ENCODE results near the gene XKR8. TPM values are rescaled to one million over a fixed set of nuclear protein-coding genes. Genes with fewer than 3 reads are reported as not detected.

Gene XKR8
- total and polyA plus RNA-seq, 10 of the 15 experiments (the other 5 are each of a cell fraction or from before 2014, with no cell fraction given): 0.80 to 3.7 (median 2.6) TPM

DNA sequence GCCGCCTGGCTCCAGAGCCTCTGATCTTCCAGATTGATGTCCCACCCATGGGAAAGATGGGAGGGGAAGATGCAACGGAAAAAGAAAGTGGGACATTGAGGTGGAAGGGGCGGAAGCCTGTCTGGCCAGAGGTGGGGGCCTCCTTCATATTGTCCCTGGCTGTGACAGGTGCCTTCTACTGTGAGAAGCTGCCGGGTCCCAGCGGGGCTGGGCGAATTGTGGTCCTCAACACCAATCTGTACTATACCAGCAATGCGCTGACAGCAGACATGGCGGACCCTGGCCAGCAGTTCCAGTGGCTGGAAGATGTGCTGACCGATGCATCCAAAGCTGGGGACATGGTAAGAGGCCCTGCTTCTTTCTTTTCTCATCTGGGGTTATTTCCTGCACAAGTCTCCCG lies 5.6 kb upstream of the XKR8 start (continued):
- TF ChIP-seq YY1 (IDR thresholded peaks at IDR 0.05; ENCODE audit: low read depth, low read length): no peak
- TF ChIP-seq PAX8 (IDR thresholded peaks at IDR 0.05): no peak
- TF ChIP-seq, protein P1, sequence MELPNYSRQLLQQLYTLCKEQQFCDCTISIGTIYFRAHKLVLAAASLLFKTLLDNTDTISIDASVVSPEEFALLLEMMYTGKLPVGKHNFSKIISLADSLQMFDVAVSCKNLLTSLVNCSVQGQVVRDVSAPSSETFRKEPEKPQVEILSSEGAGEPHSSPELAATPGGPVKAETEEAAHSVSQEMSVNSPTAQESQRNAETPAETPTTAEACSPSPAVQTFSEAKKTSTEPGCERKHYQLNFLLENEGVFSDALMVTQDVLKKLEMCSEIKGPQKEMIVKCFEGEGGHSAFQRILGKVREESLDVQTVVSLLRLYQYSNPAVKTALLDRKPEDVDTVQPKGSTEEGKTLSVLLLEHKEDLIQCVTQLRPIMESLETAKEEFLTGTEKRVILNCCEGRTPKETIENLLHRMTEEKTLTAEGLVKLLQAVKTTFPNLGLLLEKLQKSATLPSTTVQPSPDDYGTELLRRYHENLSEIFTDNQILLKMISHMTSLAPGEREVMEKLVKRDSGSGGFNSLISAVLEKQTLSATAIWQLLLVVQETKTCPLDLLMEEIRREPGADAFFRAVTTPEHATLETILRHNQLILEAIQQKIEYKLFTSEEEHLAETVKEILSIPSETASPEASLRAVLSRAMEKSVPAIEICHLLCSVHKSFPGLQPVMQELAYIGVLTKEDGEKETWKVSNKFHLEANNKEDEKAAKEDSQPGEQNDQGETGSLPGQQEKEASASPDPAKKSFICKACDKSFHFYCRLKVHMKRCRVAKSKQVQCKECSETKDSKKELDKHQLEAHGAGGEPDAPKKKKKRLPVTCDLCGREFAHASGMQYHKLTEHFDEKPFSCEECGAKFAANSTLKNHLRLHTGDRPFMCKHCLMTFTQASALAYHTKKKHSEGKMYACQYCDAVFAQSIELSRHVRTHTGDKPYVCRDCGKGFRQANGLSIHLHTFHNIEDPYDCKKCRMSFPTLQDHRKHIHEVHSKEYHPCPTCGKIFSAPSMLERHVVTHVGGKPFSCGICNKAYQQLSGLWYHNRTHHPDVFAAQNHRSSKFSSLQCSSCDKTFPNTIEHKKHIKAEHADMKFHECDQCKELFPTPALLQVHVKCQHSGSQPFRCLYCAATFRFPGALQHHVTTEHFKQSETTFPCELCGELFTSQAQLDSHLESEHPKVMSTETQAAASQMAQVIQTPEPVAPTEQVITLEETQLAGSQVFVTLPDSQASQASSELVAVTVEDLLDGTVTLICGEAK (IDR thresholded peaks at IDR 0.05; ENCODE audit: borderline replicate concordance): no peak
- TF ChIP-seq, protein P2, sequence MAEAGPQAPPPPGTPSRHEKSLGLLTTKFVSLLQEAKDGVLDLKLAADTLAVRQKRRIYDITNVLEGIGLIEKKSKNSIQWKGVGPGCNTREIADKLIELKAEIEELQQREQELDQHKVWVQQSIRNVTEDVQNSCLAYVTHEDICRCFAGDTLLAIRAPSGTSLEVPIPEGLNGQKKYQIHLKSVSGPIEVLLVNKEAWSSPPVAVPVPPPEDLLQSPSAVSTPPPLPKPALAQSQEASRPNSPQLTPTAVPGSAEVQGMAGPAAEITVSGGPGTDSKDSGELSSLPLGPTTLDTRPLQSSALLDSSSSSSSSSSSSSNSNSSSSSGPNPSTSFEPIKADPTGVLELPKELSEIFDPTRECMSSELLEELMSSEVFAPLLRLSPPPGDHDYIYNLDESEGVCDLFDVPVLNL (IDR thresholded peaks at IDR 0.05; ENCODE audit: low read depth, low read length): no peak
- TF ChIP-seq, protein P3, sequence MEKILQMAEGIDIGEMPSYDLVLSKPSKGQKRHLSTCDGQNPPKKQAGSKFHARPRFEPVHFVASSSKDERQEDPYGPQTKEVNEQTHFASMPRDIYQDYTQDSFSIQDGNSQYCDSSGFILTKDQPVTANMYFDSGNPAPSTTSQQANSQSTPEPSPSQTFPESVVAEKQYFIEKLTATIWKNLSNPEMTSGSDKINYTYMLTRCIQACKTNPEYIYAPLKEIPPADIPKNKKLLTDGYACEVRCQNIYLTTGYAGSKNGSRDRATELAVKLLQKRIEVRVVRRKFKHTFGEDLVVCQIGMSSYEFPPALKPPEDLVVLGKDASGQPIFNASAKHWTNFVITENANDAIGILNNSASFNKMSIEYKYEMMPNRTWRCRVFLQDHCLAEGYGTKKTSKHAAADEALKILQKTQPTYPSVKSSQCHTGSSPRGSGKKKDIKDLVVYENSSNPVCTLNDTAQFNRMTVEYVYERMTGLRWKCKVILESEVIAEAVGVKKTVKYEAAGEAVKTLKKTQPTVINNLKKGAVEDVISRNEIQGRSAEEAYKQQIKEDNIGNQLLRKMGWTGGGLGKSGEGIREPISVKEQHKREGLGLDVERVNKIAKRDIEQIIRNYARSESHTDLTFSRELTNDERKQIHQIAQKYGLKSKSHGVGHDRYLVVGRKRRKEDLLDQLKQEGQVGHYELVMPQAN (conservative IDR thresholded peaks at IDR 0.05): no peak
- TF ChIP-seq SUPT20H (IDR thresholded peaks at IDR 0.05; ENCODE audit: borderline replicate concordance, control insufficient read depth, low read depth, low read length): no peak
- TF ChIP-seq FOS (IDR thresholded peaks at IDR 0.05; ENCODE audit: borderline replicate concordance, extremely low read depth, insufficient read length): no peak
- no peak for TF ChIP-seq PAX5 (IDR thresholded peaks at IDR 0.05; ENCODE audit: borderline replicate concordance, low read depth, low read length)
- TF ChIP-seq, protein P4, sequence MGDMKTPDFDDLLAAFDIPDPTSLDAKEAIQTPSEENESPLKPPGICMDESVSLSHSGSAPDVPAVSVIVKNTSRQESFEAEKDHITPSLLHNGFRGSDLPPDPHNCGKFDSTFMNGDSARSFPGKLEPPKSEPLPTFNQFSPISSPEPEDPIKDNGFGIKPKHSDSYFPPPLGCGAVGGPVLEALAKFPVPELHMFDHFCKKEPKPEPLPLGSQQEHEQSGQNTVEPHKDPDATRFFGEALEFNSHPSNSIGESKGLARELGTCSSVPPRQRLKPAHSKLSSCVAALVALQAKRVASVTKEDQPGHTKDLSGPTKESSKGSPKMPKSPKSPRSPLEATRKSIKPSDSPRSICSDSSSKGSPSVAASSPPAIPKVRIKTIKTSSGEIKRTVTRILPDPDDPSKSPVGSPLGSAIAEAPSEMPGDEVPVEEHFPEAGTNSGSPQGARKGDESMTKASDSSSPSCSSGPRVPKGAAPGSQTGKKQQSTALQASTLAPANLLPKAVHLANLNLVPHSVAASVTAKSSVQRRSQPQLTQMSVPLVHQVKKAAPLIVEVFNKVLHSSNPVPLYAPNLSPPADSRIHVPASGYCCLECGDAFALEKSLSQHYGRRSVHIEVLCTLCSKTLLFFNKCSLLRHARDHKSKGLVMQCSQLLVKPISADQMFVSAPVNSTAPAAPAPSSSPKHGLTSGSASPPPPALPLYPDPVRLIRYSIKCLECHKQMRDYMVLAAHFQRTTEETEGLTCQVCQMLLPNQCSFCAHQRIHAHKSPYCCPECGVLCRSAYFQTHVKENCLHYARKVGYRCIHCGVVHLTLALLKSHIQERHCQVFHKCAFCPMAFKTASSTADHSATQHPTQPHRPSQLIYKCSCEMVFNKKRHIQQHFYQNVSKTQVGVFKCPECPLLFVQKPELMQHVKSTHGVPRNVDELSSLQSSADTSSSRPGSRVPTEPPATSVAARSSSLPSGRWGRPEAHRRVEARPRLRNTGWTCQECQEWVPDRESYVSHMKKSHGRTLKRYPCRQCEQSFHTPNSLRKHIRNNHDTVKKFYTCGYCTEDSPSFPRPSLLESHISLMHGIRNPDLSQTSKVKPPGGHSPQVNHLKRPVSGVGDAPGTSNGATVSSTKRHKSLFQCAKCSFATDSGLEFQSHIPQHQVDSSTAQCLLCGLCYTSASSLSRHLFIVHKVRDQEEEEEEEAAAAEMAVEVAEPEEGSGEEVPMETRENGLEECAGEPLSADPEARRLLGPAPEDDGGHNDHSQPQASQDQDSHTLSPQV (IDR thresholded peaks at IDR 0.05): no peak
- no peak for TF ChIP-seq NR2C2 (IDR thresholded peaks at IDR 0.05; ENCODE audit: borderline replicate concordance, control insufficient read depth, insufficient read length, low read depth)

Data from GM12878 (cell line).